Kasumi-1 (cell line): ENCODE measurements around the gene HBQ1.
A peak's percentile ranks its signal among the peaks of the same experiment; 100 is the strongest.
"Not testable (repeated sequence)": the region's sequence is repeated elsewhere in the genome, so short reads cannot be mapped to it uniquely, and the experiment has no call there.

Experiments used
- DNase-seq, 2 experiments: peaks; one replicate each; lab custom pipeline; 2025; lab: John Stamatoyannopoulos, UW

HBQ1 gene

GRCh38 chr16:211631-212180 lies 31.4 kb downstream of the HBQ1 start:
- DNase-seq: not testable (repeated sequence)

- DNase-seq: no peak
These were observed 32.7 kb downstream of the HBQ1 start for GRCh38 chr16:212999-213398.

GRCh38 chr16:220021-220420 lies 39.8 kb downstream of the HBQ1 start:
- DNase-seq: no peak

- no peak for DNase-seq
These were observed 48.0 kb downstream of the HBQ1 start for GRCh38 chr16:228151-228851.

- peak; percentile 57 to 58 for DNase-seq
These were observed 48.8 kb downstream of the HBQ1 start, which contains the start of gene LUC7L for GRCh38 chr16:228852-229730. LUC7L (minus strand) TSS chr16:229449; CDS start chr16:229339, 110 bp downstream.

GRCh38 chr16:229731-230281 lies 49.5 kb downstream of the HBQ1 start:
- no peak for DNase-seq

- not testable (repeated sequence) for DNase-seq
These were observed 50.1 kb downstream of the HBQ1 start for GRCh38 chr16:230351-230750.
